ENCODE data around the gene ROCK2. TPM values are rescaled to one million over a fixed set of nuclear protein-coding genes. Genes with fewer than 3 reads are reported as not detected.
"Not testable (repeated sequence)": the region's sequence is repeated elsewhere in the genome, so short reads cannot be mapped to it uniquely, and the experiment has no call there.

The ROCK2 gene
- total and polyA plus RNA-seq, 3 donors from 2014 or later, result 4.6 to 33.7 (median 31.3) TPM

DNA sequence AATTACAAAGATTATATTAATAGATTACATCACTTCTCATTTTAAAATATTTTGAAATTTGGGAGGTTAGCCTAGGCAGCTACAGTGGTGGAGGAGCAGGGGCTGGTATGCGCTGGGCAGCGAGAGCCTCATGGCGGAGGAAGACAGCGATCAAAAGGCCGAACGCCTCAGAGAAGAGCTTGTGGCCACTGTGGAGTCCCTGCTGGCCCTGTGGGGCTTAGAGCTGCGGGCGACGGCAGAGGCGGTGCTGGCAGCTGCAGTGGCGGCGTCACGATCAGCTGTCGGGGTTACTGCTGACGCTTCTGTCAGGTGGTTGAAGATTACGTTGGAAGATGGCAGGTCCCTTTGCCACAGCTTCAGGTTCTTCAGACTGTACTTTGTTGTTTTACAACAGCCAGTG lies 87.4 kb downstream of the ROCK2 start:
- intact Hi-C loops (cut with DNase I; ENCODE audit: low total_unique reads), result no loop called here
- no peaks in the 10 kb centered on the region for H3K9me3 ChIP-seq
- no peaks in the 10 kb centered on the region for H3K27me3 ChIP-seq
- H3K36me3 ChIP-seq (ENCODE audit: low read depth, missing control alignments), result no peaks in the 10 kb centered on the region
- no peak for DNase-seq
- TF ChIP-seq, protein P1, sequence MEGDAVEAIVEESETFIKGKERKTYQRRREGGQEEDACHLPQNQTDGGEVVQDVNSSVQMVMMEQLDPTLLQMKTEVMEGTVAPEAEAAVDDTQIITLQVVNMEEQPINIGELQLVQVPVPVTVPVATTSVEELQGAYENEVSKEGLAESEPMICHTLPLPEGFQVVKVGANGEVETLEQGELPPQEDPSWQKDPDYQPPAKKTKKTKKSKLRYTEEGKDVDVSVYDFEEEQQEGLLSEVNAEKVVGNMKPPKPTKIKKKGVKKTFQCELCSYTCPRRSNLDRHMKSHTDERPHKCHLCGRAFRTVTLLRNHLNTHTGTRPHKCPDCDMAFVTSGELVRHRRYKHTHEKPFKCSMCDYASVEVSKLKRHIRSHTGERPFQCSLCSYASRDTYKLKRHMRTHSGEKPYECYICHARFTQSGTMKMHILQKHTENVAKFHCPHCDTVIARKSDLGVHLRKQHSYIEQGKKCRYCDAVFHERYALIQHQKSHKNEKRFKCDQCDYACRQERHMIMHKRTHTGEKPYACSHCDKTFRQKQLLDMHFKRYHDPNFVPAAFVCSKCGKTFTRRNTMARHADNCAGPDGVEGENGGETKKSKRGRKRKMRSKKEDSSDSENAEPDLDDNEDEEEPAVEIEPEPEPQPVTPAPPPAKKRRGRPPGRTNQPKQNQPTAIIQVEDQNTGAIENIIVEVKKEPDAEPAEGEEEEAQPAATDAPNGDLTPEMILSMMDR (IDR thresholded peaks at IDR 0.05), result no peak
- TF ChIP-seq POLR2A (IDR thresholded peaks at IDR 0.05), result no peak
- no peak overlapping the region for H3K27ac ChIP-seq
- no peaks in the 10 kb centered on the region for H3K4me1 ChIP-seq
- no peak overlapping the region for H3K4me3 ChIP-seq
- WGBS, 2 donors, result 93 to 95% methylated on average over 11 to 16 of the region's 16 CpGs

DNA sequence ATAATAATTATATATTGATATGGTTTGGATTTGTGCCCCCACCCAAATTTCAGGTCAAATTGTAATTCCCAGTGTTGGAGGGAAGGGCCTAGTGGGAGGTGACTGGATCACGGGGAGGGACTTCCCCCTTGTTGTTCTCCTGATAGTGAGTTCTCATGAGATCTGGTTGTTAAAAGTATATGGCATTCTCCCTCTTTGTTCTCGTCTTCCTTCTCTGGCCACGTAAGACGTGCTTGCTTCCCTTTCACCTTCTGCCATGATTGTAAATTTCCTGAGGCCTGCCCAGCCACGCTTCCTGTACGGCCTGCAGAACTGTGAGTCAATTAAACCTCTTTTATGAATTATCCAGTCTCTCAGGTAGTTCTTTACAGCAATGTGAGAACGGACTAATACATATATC lies 88.3 kb downstream of the ROCK2 start:
- Histone ChIP-seq H3K4me3 (no peak overlapping the region), H3K9me3 (no peaks in the 10 kb centered on the region), H3K36me3 (ENCODE audit: low read depth, missing control alignments) (no peaks in the 10 kb centered on the region), H3K27ac (no peak overlapping the region), H3K27me3 (no peaks in the 10 kb centered on the region), H3K4me1 (no peaks in the 10 kb centered on the region)
- no peak for TF ChIP-seq POLR2A (IDR thresholded peaks at IDR 0.05)
- TF ChIP-seq, protein P1 (IDR thresholded peaks at IDR 0.05), result no peak
- intact Hi-C loops (cut with DNase I; ENCODE audit: low total_unique reads), result no loop called here
- WGBS, 2 donors, result 90 to 94% methylated on average over 7 of the region's 7 CpGs
- DNase-seq, result no peak

DNA sequence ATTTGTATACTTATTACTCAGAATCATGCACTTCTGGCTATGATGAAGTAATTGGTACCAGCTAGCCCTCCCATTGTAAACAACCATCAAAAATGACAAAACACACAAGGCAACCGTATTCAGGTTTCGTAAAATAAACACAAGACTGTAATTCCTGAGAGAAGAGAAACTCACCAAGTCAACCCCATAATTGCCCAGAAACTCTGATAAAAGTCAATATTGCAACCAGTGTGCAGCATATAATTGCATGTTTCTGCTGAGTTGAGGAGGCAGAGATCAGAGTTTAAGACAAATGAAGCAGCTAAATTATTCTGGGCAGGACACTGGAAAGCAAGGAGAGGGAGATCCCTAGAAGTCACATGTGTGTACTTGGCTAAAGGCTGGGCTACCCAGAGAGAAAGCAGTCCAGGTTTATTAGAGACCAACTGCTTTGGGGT lies 90.3 kb downstream of the ROCK2 start:
- TF ChIP-seq POLR2A (IDR thresholded peaks at IDR 0.05), result no peak
- TF ChIP-seq, protein P1 (IDR thresholded peaks at IDR 0.05), result no peak
- WGBS, 2 donors, result 82 to 93% methylated on average over 2 of the region's 2 CpGs
- no peaks in the 10 kb centered on the region for H3K27me3 ChIP-seq
- no peak overlapping the region for H3K27ac ChIP-seq
- H3K4me3 ChIP-seq, result no peak overlapping the region
- H3K36me3 ChIP-seq (ENCODE audit: low read depth, missing control alignments), result no peaks in the 10 kb centered on the region
- intact Hi-C loops (cut with DNase I; ENCODE audit: low total_unique reads), result no loop called here
- H3K9me3 ChIP-seq, result no peaks in the 10 kb centered on the region
- no peaks in the 10 kb centered on the region for H3K4me1 ChIP-seq
- DNase-seq, result no peak

DNA sequence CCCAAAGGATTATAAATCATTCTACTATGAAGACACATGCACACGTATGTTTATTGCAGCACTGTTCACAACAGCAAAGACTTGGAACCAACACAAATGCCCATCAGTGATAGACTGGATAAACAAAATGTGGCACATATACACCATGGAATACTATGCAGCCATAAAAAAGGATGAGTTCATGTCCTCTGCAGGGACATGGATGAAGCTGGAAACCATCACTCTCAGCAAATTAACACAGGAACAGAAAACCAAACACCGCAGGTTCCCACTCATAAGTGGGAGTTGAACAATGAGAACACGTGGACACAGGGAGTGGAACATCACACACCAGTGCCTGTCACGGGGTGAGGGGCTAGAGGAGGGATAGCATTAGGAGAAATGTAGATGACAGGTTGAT lies 92.0 kb downstream of the ROCK2 start:
- 96 to 98% methylated on average over 4 of the region's 4 CpGs for WGBS, 2 donors
- H3K27me3 ChIP-seq; DNase-seq; H3K9me3 ChIP-seq; H3K4me1 ChIP-seq; intact Hi-C loops (cut with DNase I; ENCODE audit: low total_unique reads); H3K27ac ChIP-seq; H3K36me3 ChIP-seq (ENCODE audit: low read depth, missing control alignments); H3K4me3 ChIP-seq: not testable (repeated sequence)

DNA sequence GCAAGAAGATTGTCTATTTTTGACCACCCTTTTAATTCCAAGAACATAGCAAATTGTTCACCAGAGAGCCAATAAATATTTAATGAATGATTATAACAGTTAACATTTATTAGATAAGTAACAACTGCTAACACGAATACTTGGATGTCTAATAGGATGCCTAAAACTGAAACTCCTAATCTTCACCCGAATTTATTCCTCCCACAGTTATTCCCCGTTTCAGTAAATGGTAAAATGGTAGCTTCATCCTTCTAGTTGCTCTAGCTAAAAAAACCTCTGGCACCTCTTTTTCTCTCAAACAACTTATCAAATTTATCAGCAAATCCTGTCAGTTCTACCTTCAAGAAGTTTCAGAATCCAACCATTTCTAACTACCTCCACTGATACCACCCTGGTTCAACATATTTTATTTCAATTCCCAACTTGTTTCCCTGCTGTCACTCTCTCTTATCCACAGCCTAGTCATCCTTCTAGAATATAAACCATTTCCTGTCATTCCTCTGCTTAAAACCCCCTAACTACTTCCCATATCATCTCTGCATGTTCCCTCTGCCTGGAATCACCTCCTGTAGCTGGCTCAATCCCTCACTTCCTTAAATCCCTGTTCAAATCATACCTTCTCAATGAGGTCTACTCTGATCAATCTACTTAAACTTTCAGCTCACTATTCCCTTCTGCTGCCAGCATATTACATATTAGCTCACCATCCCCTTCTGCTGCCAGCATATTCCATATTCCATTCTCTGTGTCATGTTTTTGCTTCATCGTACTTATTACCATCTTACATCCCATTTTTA lies 93.8 kb downstream of the ROCK2 start:
- no peaks in the 10 kb centered on the region for H3K4me1 ChIP-seq
- H3K36me3 ChIP-seq (ENCODE audit: low read depth, missing control alignments), result no peaks in the 10 kb centered on the region
- H3K27me3 ChIP-seq, result no peaks in the 10 kb centered on the region
- DNase-seq, result no peak
- no peaks in the 10 kb centered on the region for H3K9me3 ChIP-seq
- intact Hi-C loops (cut with DNase I; ENCODE audit: low total_unique reads), result no loop called here
- TF ChIP-seq POLR2A (IDR thresholded peaks at IDR 0.05), result no peak
- TF ChIP-seq, protein P1 (IDR thresholded peaks at IDR 0.05), result no peak
- H3K4me3 ChIP-seq, result no peak overlapping the region
- WGBS, 2 donors, result 79 to 80% methylated on average over 4 of the region's 4 CpGs
- H3K27ac ChIP-seq, result no peak overlapping the region
